ENCODE measurements around the gene RAB5IF. TPM values are rescaled to one million over a fixed set of nuclear protein-coding genes. Genes with fewer than 3 reads are reported as not detected.

The RAB5IF gene
- total and polyA plus RNA-seq, 2 of the 13 experiments (the other 11 are each of a cell fraction or from before 2014, with no cell fraction given), result 261 to 305 TPM

DNA sequence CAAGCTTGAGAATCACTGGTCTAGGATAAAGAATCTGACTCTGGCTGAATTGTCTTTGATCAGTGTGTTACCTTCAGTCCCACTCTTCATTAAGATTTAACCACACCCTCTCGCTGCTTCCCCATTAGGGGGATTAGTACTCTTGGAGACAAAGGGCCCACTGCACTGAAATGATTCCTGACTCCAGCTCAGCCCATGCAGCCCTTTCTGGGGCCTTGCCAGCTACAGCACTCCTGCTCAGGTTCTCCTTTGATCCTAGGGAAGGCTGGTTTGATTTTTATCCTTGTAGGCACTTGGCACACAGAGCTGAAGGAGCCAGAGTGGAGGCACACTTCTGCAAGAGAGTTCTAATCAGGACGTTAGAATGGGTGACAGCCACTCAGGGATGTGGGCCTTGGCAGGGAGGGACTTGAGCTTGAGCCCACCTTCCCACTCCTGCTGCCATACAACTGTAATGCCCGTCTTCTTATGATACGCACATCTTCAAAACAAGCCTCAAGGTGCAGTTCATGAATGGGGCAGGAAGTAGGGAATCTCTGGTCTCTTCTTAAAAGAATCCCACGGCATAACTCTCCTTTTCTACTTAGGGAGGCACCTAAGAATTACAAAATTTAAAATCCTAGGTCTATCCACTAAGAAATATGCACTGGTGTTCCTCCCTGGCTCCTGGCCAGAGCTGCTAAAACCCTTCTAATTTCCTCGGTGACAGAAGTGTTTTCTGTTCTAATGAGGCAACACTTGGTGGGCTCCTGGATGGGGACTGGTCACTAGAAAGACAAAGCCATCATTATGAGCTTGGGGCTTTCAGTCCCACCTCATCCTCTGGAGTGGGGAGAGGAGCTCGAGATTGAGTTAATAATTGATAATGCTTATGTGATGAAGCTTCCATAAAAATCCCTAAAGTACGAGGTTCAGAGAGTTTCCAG is 41.9 kb downstream of the RAB5IF start (continued):
- peak; percentile 85 for TF ChIP-seq HNF1A (IDR thresholded peaks at IDR 0.05; ENCODE audit: low read depth)
- peak; percentile 80; the same call in 1 of the 2 replicates for TF ChIP-seq HNF1A (CRISPR knock-in tag; IDR thresholded peaks at IDR 0.05; ENCODE audit: borderline replicate concordance)
- peak; percentile 4; the same call in 1 of the 2 replicates for TF ChIP-seq ZBTB10 (CRISPR knock-in tag; IDR thresholded peaks at IDR 0.05; ENCODE audit: borderline replicate concordance)
- TF ChIP-seq, protein P1, sequence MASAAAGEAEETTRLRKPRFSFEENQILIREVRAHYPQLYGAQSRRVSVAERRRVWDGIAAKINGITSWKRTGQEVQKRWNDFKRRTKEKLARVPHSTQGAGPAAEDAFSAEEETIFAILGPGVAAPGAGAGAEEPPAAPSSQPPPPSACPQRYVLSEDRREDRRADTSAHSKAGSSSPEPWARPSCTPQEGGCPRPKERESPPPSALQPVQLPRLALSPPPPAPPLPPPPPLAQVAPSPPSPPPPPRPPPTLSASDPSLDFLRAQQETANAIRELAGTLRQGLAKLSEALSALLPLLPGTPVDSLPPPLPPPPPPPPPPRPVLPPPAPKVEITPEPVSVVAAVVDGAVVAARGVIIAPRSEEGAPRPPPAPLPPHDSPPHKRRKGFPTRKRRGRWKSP (CRISPR knock-in tag; IDR thresholded peaks at IDR 0.05), result no peak
- peak; percentile 59; the same call in 1 of the 2 replicates for TF ChIP-seq KDM6A (CRISPR knock-in tag; IDR thresholded peaks at IDR 0.05; ENCODE audit: low read depth)
- no peak for TF ChIP-seq SOX13 (IDR thresholded peaks at IDR 0.05)
- TF ChIP-seq SOX13 (CRISPR knock-in tag; conservative IDR thresholded peaks at IDR 0.05 in 1 of 2, IDR thresholded peaks at IDR 0.05 in 1 of 2), result peak in 1 of 2 experiments; percentile 62; a peak in 2 of 4 replicates
- TF ChIP-seq ZNF761 (CRISPR knock-in tag; conservative IDR thresholded peaks at IDR 0.05), result no peak

Measured in HepG2 (cell line).